Measurements from ENCODE around the gene RANBP17.

Gene RANBP17

DNA sequence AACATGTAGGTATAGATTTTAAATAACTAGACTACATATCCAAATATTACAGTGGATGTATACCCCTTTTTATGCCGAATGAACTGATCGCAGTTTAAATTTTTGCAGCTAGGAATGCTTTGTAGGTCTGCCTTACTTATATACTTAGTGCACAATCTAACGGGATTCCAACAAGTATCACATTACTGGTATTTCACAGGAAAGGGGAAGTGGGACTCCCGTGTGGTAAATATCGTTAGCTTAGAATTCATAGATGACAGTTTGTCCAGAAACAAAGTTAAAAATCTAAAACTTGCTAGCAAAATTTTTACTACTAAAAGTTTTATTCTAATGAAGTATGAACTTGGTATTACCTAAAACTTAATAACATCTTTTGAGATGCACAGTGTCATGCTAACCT lies 253.7 kb downstream of the RANBP17 start:
- H3K9me3 ChIP-seq (ENCODE audit: control insufficient read depth, low read length) = no peaks in the 10 kb centered on the region
- H3K27me3 ChIP-seq (ENCODE audit: control insufficient read depth, insufficient read depth, low read length, poor library complexity, severe bottlenecking) = no peaks in the 10 kb centered on the region
- H3K36me3 ChIP-seq (ENCODE audit: control insufficient read depth, insufficient read depth, low read length) = no peaks in the 10 kb centered on the region
- no peaks in the 10 kb centered on the region for H3K4me1 ChIP-seq (ENCODE audit: control insufficient read depth, insufficient read depth, low read length)
- H3K4me3 ChIP-seq (ENCODE audit: insufficient read depth, low read depth, low read length) = no peak overlapping the region
- WGBS, 2 experiments = 95 to 100% methylated on average over 4 to 5 of the region's 5 CpGs
- no peak overlapping the region for H3K27ac ChIP-seq (ENCODE audit: insufficient read depth, low read depth, low read length, poor library complexity, severe bottlenecking)

DNA sequence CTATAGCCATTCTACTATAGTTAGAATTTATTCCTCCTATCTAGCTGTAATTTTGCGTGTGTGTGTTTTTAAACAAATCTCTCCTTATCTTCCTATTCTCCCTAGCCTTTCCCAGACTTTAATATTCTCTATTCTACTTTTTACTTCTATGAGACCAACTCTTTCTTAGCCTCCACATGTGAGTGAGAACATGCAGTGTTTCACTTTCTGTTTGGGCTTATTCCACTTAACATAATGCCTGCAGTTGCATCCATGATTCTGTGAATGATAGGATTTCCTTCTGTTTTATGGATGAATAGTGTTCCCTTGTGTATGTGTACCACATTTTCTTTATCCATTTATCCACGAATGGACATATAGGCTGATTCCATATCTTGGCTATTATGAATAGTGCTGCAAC lies 254.9 kb downstream of the RANBP17 start:
- H3K9me3 ChIP-seq (ENCODE audit: control insufficient read depth, low read length) = no peaks in the 10 kb centered on the region
- WGBS, 2 experiments = 100% methylated on average over 1 to 2 of the region's 2 CpGs
- no peak overlapping the region for H3K27ac ChIP-seq (ENCODE audit: insufficient read depth, low read depth, low read length, poor library complexity, severe bottlenecking)
- H3K4me1 ChIP-seq (ENCODE audit: control insufficient read depth, insufficient read depth, low read length) = no peaks in the 10 kb centered on the region
- no peaks in the 10 kb centered on the region for H3K36me3 ChIP-seq (ENCODE audit: control insufficient read depth, insufficient read depth, low read length)
- no peak overlapping the region for H3K4me3 ChIP-seq (ENCODE audit: insufficient read depth, low read depth, low read length)
- no peaks in the 10 kb centered on the region for H3K27me3 ChIP-seq (ENCODE audit: control insufficient read depth, insufficient read depth, low read length, poor library complexity, severe bottlenecking)

DNA sequence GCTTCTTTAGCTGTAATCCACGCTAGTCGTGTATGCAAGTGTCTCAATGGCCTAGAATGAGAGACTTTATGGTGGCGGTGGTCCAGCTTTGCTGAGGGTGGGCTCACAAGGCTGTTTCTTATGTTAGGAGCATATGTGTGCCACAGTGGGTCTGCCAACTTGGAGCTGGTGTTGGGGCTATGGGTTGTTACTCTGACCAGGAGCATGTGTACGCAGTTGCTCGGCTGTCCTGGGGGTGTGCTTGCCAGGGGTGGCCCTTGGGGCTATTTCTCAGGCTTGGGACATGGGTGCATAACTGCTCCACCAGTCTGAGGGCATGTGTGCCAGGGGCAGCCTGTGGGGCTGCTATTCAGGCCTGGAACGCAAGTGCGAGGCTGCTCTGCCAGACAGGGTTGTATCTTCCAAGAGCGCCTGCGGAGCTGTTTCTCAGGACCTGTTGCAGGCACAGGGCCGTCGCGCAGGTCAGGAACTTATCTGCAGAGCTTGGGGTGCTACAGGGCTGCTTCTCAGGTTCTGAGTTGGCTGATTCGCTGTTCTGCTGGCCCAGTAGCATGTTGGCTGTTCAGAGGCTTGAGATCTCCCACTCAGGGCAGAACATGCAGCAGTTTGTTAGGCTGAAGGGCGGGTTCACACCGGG lies 259.3 kb downstream of the RANBP17 start:
- H3K4me1 ChIP-seq (ENCODE audit: control insufficient read depth, insufficient read depth, low read length) = no peaks in the 10 kb centered on the region
- H3K27me3 ChIP-seq (ENCODE audit: control insufficient read depth, insufficient read depth, low read length, poor library complexity, severe bottlenecking) = no peaks in the 10 kb centered on the region
- H3K4me3 ChIP-seq (ENCODE audit: insufficient read depth, low read depth, low read length) = no peak overlapping the region
- WGBS, 2 experiments = 91% methylated on average over 15 of the region's 15 CpGs
- no peaks in the 10 kb centered on the region for H3K9me3 ChIP-seq (ENCODE audit: control insufficient read depth, low read length)
- H3K27ac ChIP-seq (ENCODE audit: insufficient read depth, low read depth, low read length, poor library complexity, severe bottlenecking) = no peak overlapping the region
- no peaks in the 10 kb centered on the region for H3K36me3 ChIP-seq (ENCODE audit: control insufficient read depth, insufficient read depth, low read length)

DNA sequence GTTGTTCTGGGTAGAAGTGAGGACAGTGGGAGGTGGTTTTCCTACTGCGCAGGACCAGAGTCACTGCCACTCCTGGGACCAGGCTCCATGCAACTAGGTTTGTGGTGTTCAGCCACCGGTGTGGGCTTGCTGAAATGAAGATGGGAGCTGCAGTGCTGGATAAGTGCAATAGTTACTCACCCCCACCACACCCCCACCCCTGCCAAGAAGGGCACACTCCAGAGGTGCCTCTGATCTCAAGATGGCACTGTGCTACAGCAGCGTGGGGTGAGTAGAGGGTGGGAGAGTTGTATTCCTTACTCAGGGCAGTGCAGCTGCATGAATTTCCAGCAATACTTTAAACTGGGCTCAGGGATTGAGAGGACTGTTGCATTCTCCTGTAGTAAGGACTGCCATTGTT lies 259.8 kb downstream of the RANBP17 start:
- Histone ChIP-seq H3K4me1 (ENCODE audit: control insufficient read depth, insufficient read depth, low read length) (no peaks in the 10 kb centered on the region), H3K27ac (ENCODE audit: insufficient read depth, low read depth, low read length, poor library complexity, severe bottlenecking) (no peak overlapping the region), H3K27me3 (ENCODE audit: control insufficient read depth, insufficient read depth, low read length, poor library complexity, severe bottlenecking) (no peaks in the 10 kb centered on the region), H3K9me3 (ENCODE audit: control insufficient read depth, low read length) (no peaks in the 10 kb centered on the region), H3K4me3 (ENCODE audit: insufficient read depth, low read depth, low read length) (no peak overlapping the region), H3K36me3 (ENCODE audit: control insufficient read depth, insufficient read depth, low read length) (no peaks in the 10 kb centered on the region)
- WGBS, 2 experiments = 94 to 99% methylated on average over 3 of the region's 3 CpGs

DNA sequence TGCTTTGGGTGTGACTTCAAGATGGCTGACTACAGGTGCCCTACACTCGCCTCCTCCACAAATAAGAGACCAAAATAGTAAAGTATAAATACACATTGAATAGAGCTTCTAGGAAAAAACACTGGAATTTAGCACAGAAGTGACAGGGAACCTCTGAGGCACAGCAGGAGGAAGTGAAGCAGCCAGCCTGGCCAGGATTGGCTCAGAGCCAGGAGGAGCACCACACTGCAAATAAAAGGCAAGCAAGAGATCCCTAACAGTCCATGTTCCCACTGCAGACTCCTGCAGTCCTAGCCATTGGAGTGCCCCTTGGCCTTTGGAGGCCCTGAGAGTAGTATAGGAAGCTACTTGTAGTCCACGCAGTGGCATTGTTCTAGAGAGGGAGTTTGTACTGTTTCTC lies 260.6 kb downstream of the RANBP17 start:
- Histone ChIP-seq H3K9me3 (ENCODE audit: control insufficient read depth, low read length) (no peaks in the 10 kb centered on the region), H3K36me3 (ENCODE audit: control insufficient read depth, insufficient read depth, low read length) (no peaks in the 10 kb centered on the region), H3K4me3 (ENCODE audit: insufficient read depth, low read depth, low read length) (no peak overlapping the region), H3K27me3 (ENCODE audit: control insufficient read depth, insufficient read depth, low read length, poor library complexity, severe bottlenecking) (no peaks in the 10 kb centered on the region), H3K4me1 (ENCODE audit: control insufficient read depth, insufficient read depth, low read length) (no peaks in the 10 kb centered on the region), H3K27ac (ENCODE audit: insufficient read depth, low read depth, low read length, poor library complexity, severe bottlenecking) (no peak overlapping the region)
- WGBS, 2 experiments = 100% methylated on average over 1 of the region's 2 CpGs

DNA sequence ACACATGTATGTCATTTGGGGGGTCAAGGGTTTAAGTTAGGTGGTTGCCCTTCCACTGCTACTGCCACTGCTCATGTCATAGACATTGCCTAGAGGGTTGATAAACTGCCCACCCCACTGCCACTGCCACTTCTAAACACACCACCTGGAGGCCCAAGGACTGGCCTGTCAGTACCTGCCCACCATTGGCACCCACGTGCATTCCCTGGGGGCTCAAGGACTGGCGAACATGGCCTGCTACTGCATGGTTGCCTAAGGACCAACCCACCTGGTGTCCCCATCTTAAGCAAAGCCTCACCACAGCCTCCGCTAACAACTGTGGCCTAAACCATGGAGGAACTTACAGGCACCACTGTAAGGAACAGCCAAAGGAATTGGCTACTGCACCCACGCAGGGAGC lies 261.6 kb downstream of the RANBP17 start:
- Histone ChIP-seq H3K27ac (ENCODE audit: insufficient read depth, low read depth, low read length, poor library complexity, severe bottlenecking) (no peak overlapping the region), H3K4me1 (ENCODE audit: control insufficient read depth, insufficient read depth, low read length) (no peaks in the 10 kb centered on the region), H3K9me3 (ENCODE audit: control insufficient read depth, low read length) (no peaks in the 10 kb centered on the region), H3K36me3 (ENCODE audit: control insufficient read depth, insufficient read depth, low read length) (no peaks in the 10 kb centered on the region), H3K4me3 (ENCODE audit: insufficient read depth, low read depth, low read length) (no peak overlapping the region), H3K27me3 (ENCODE audit: control insufficient read depth, insufficient read depth, low read length, poor library complexity, severe bottlenecking) (no peaks in the 10 kb centered on the region)
- WGBS, 2 experiments = 81 to 97% methylated on average over 4 of the region's 4 CpGs

DNA sequence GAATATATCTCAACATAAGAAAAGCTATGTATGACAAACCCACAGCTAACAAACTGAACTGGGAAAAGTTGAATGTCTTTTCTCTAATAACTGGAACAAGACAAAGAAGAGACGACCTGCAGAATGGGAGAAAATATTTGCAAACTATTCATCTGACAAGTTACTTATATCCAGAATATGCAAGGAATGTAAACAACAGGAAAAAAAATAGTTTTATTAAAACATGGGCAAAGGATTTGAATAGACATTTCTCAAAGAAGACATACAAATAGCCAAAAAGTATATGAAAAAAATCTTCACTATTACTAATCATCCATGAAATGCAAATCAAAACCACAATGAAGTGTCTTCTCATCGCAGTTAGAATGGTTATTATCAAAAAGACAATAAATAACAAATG lies 265.5 kb downstream of the RANBP17 start:
- Histone ChIP-seq H3K36me3 (ENCODE audit: control insufficient read depth, insufficient read depth, low read length) (no peaks in the 10 kb centered on the region), H3K9me3 (ENCODE audit: control insufficient read depth, low read length) (no peaks in the 10 kb centered on the region), H3K4me1 (ENCODE audit: control insufficient read depth, insufficient read depth, low read length) (no peaks in the 10 kb centered on the region), H3K4me3 (ENCODE audit: insufficient read depth, low read depth, low read length) (no peak overlapping the region), H3K27me3 (ENCODE audit: control insufficient read depth, insufficient read depth, low read length, poor library complexity, severe bottlenecking) (no peaks in the 10 kb centered on the region), H3K27ac (ENCODE audit: insufficient read depth, low read depth, low read length, poor library complexity, severe bottlenecking) (no peak overlapping the region)
- 80 to 100% methylated on average over 1 of the region's 2 CpGs for WGBS, 2 experiments

DNA sequence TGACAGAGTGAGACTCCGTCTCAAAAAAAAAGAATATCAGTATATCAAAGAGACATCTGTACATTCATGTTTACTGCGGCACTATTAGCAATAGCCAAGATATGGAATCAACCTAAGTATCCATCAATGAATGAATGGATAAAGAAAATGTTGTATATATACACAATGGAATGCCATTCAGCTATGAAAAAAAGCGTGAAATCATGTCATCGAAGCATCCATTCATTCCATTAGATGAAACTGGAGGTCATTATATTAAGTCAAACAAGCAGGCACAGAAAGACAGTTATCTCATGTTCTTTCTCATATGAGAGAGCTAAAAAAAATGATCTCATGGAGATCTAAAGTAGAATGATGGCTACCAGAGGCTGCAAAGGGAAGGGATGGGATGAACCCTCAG lies 266.3 kb downstream of the RANBP17 start:
- Histone ChIP-seq H3K9me3 (ENCODE audit: control insufficient read depth, low read length) (no peaks in the 10 kb centered on the region), H3K4me1 (ENCODE audit: control insufficient read depth, insufficient read depth, low read length) (no peaks in the 10 kb centered on the region), H3K27me3 (ENCODE audit: control insufficient read depth, insufficient read depth, low read length, poor library complexity, severe bottlenecking) (no peaks in the 10 kb centered on the region), H3K36me3 (ENCODE audit: control insufficient read depth, insufficient read depth, low read length) (no peaks in the 10 kb centered on the region), H3K27ac (ENCODE audit: insufficient read depth, low read depth, low read length, poor library complexity, severe bottlenecking) (no peak overlapping the region), H3K4me3 (ENCODE audit: insufficient read depth, low read depth, low read length) (no peak overlapping the region)
- WGBS, 2 experiments = 81 to 96% methylated on average over 3 to 4 of the region's 4 CpGs

DNA sequence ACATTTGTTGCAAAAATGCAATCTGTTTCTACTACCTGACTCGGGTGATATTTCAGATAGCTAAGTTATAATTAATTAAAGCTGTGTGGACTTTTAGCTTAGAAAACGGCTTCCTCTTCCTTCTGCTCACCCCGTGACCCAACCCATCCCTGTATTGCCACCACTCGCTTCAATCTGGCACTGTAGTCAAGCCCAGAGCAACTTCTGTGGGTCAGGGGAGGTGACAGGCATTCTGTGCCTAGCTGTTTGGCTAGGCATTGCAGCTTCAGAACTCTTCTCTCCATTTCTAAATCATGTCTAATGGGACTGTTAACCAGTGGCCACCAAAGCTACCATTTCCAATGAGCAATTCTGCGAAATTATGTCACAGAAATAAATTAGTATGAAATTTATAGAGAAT lies 267.5 kb downstream of the RANBP17 start:
- Histone ChIP-seq H3K4me3 (ENCODE audit: insufficient read depth, low read depth, low read length) (no peak overlapping the region), H3K4me1 (ENCODE audit: control insufficient read depth, insufficient read depth, low read length) (no peaks in the 10 kb centered on the region), H3K27ac (ENCODE audit: insufficient read depth, low read depth, low read length, poor library complexity, severe bottlenecking) (no peak overlapping the region), H3K36me3 (ENCODE audit: control insufficient read depth, insufficient read depth, low read length) (no peaks in the 10 kb centered on the region), H3K9me3 (ENCODE audit: control insufficient read depth, low read length) (no peaks in the 10 kb centered on the region), H3K27me3 (ENCODE audit: control insufficient read depth, insufficient read depth, low read length, poor library complexity, severe bottlenecking) (no peaks in the 10 kb centered on the region)
- WGBS, 2 experiments = 89 to 90% methylated on average over 3 to 5 of the region's 5 CpGs

DNA sequence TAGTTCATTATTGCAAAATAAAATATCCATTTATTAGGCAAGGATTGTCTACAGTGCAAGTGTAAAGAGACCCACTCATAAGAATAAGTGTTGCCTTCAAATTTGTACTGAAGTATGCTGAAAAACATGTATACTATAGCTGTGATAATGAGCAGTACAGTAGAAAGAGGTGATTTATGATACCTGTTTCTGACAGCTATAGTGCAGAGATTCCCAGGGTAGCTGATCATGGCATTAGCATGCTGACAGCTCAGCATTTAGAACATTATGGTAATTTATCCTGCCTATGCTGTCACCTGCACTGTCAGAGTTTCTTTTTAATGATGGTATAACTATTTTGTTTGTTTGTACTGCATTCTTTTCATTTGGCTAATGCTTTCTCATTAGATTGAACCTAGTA lies 269.7 kb downstream of the RANBP17 start:
- Histone ChIP-seq H3K36me3 (ENCODE audit: control insufficient read depth, insufficient read depth, low read length) (no peaks in the 10 kb centered on the region), H3K9me3 (ENCODE audit: control insufficient read depth, low read length) (no peaks in the 10 kb centered on the region), H3K4me3 (ENCODE audit: insufficient read depth, low read depth, low read length) (no peak overlapping the region), H3K27ac (ENCODE audit: insufficient read depth, low read depth, low read length, poor library complexity, severe bottlenecking) (no peak overlapping the region), H3K27me3 (ENCODE audit: control insufficient read depth, insufficient read depth, low read length, poor library complexity, severe bottlenecking) (no peaks in the 10 kb centered on the region), H3K4me1 (ENCODE audit: control insufficient read depth, insufficient read depth, low read length) (no peaks in the 10 kb centered on the region)
